H1 (cell line): ENCODE results near the gene SNCAIP. TPM values are rescaled to one million over a fixed set of nuclear protein-coding genes. Genes with fewer than 3 reads are reported as not detected.

Source experiments
- CTCF ChIA-PET: fragments of 300-600 bp; sonication (Branson Sonifier 250); formaldehyde crosslinking; loops from one replicate; lab custom pipeline; 2021; ENCODE audit not compliant: partially characterized antibody; lab: Charles Lee
- POLR2A ChIA-PET: fragments of 300-600 bp; sonication (Branson Sonifier 250); formaldehyde crosslinking; loops from one replicate; lab custom pipeline; 2021; ENCODE audit warnings: inconsistent platforms; ENCODE audit not compliant: partially characterized antibody; lab: Charles Lee
- DNase-seq, 2 experiments: peaks; one replicate each; pipeline versions ENCODE4 v3.0.0 to v3.0.0-alpha.2; 2010 to 2022; ENCODE audit warnings: low spot score in 2 of 2, low read depth in 1 of 2, mixed read lengths in 1 of 2
- FAIRE-seq: peaks from 2 replicates; lab custom pipeline; 2011; peaks lifted over from hg19 to GRCh38; lab: Jason Lieb, UNC
- H2AFZ ChIP-seq: 2 replicates; pipeline ENCODE4 v1.8.1; 2012; ENCODE audit warnings: low read length, inconsistent platforms
- H2AK5ac ChIP-seq: 2 replicates; pipeline ENCODE4 v1.6.1; 2013; ENCODE audit warnings: low read depth, low read length
- H2BK120ac ChIP-seq: replicated peaks from 2 replicates; pipeline ENCODE3; 2013; ENCODE audit warnings: low read depth, low read length, inconsistent platforms
- H2BK12ac ChIP-seq: 2 replicates; pipeline ENCODE4 v1.6.1; 2013; ENCODE audit warnings: low read depth, low read length
- H2BK15ac ChIP-seq: 2 replicates; pipeline ENCODE4 v1.6.1; 2013; ENCODE audit warnings: low read length
- H2BK20ac ChIP-seq: 2 replicates; pipeline ENCODE4 v1.6.1; 2013; ENCODE audit warnings: low read length
- H2BK5ac ChIP-seq: 2 replicates; pipeline ENCODE4 v1.6.1; 2013; ENCODE audit warnings: low read depth, low read length
- H3K14ac ChIP-seq: 2 replicates; pipeline ENCODE4 v1.6.1; 2013; ENCODE audit warnings: inconsistent platforms; ENCODE audit not compliant: insufficient read length
- H3K18ac ChIP-seq: 2 replicates; pipeline ENCODE4 v1.6.1; 2013; ENCODE audit warnings: low read length; ENCODE audit errors: extremely low read depth
- H3K23ac ChIP-seq: 2 replicates; pipeline ENCODE4 v1.6.1; 2013; ENCODE audit warnings: inconsistent platforms; ENCODE audit not compliant: insufficient read length
- H3K23me2 ChIP-seq: 2 replicates; pipeline ENCODE4 v1.6.1; 2013; ENCODE audit warnings: low read depth, low read length
- H3K27ac ChIP-seq: 2 replicates; pipeline ENCODE4 v1.6.1; 2011; ENCODE audit warnings: low read depth, low read length, inconsistent platforms
- H3K27me3 ChIP-seq, 4 experiments: replicated peaks in 1 of 4; 1 replicate in 1 of 4; 2 replicates in 3 of 4; pipeline versions ENCODE4 v1.6.1 to v1.8.1; 2011 to 2013; ENCODE audit warnings: low read length in 3 of 4, mild to moderate bottlenecking in 3 of 4, inconsistent platforms in 2 of 4, mixed read lengths in 2 of 4, moderate library complexity in 1 of 4; ENCODE audit not compliant: control insufficient read depth in 3 of 4, insufficient read depth in 3 of 4; ENCODE audit errors: extremely low read depth in 1 of 4
- H3K36me3 ChIP-seq, 4 experiments: 2 replicates each; pipeline versions ENCODE4 v1.6.1 to v1.8.1; 2011 to 2013; ENCODE audit warnings: mild to moderate bottlenecking in 4 of 4, low read length in 3 of 4, moderate library complexity in 2 of 4, control low read depth in 1 of 4, inconsistent platforms in 1 of 4; ENCODE audit not compliant: insufficient read depth in 4 of 4, control insufficient read depth in 2 of 4
- H3K4ac ChIP-seq: replicated peaks from 2 replicates; pipeline ENCODE3; 2013; ENCODE audit warnings: low read length, low read depth, mixed read lengths, inconsistent platforms; ENCODE audit not compliant: insufficient read length
- H3K4me1 ChIP-seq, 4 experiments: replicated peaks in 1 of 4; 1 replicate in 1 of 4; 2 replicates in 3 of 4; pipeline versions ENCODE4 v1.6.1 to v1.8.1; 2011 to 2013; ENCODE audit warnings: low read length in 3 of 4, inconsistent platforms in 2 of 4, mixed read lengths in 1 of 4; ENCODE audit not compliant: insufficient read depth in 4 of 4, control insufficient read depth in 3 of 4
- H3K4me2 ChIP-seq, 2 experiments: 2 replicates each; pipeline versions ENCODE4 v1.6.1 to v1.8.1; 2011 to 2013; ENCODE audit warnings: low read depth in 2 of 2, low read length in 2 of 2, control low read depth in 1 of 2, inconsistent platforms in 1 of 2, mild to moderate bottlenecking in 1 of 2; ENCODE audit not compliant: insufficient read depth in 1 of 2
- H3K4me3 ChIP-seq, 4 experiments: fragments of 200-600, 300-600 bp in 1 of 4; sonication (generic), shearing (Covaris generic), sonication (Bioruptor Twin) in 1 of 4; 2 replicates each; pipeline versions ENCODE4 v1.5.1 to v1.8.1; 2011 to 2016; ENCODE audit warnings: low read length in 4 of 4, low read depth in 3 of 4, control low read depth in 2 of 4, inconsistent platforms in 2 of 4, mild to moderate bottlenecking in 2 of 4, mixed read lengths in 1 of 4, moderate library complexity in 1 of 4; ENCODE audit not compliant: insufficient read depth in 2 of 4; ENCODE audit errors: extremely low read depth in 1 of 4
- H3K56ac ChIP-seq: replicated peaks from 2 replicates; pipeline ENCODE3; 2013; ENCODE audit warnings: low read depth, mild to moderate bottlenecking, mixed read lengths, low read length, inconsistent platforms; ENCODE audit not compliant: insufficient read length
- H3K79me1 ChIP-seq: 2 replicates; pipeline ENCODE4 v1.6.1; 2013; ENCODE audit warnings: low read depth, low read length, control low read depth
- H3K79me2 ChIP-seq, 2 experiments: 2 replicates each; pipeline versions ENCODE4 v1.6.1 to v1.8.1; 2012 to 2013; ENCODE audit warnings: low read length in 2 of 2, mild to moderate bottlenecking in 2 of 2, inconsistent platforms in 1 of 2; ENCODE audit not compliant: insufficient read depth in 2 of 2, control insufficient read depth in 1 of 2
- H3K9ac ChIP-seq, 4 experiments: replicated peaks in 1 of 4; 1 replicate in 1 of 4; 2 replicates in 3 of 4; pipeline versions ENCODE4 v1.6.1 to v1.8.1; 2011 to 2013; ENCODE audit warnings: low read depth in 3 of 4, low read length in 3 of 4, control low read depth in 2 of 4, mild to moderate bottlenecking in 2 of 4, moderate library complexity in 2 of 4, inconsistent platforms in 1 of 4; ENCODE audit errors: extremely low read depth in 1 of 4
- H3K9me3 ChIP-seq, 2 experiments: 2 replicates each; pipeline versions ENCODE4 v1.6.1 to v1.8.1; 2012 to 2013; ENCODE audit warnings: mild to moderate bottlenecking in 2 of 2, moderate library complexity in 2 of 2, control low read depth in 1 of 2, inconsistent platforms in 1 of 2, low read depth in 1 of 2, low read length in 1 of 2, mixed read lengths in 1 of 2; ENCODE audit not compliant: insufficient read depth in 2 of 2
- H4K20me1 ChIP-seq, 2 experiments: replicated peaks in 1 of 2; 2 replicates each; pipeline versions ENCODE3 to v1.8.1; 2011 to 2013; ENCODE audit warnings: inconsistent platforms in 2 of 2, low read length in 2 of 2, mild to moderate bottlenecking in 1 of 2; ENCODE audit not compliant: insufficient read depth in 2 of 2, control insufficient read depth in 1 of 2
- H4K5ac ChIP-seq: 2 replicates; pipeline ENCODE4 v1.6.1; 2013; ENCODE audit warnings: low read length, low read depth, mixed read lengths, inconsistent platforms; ENCODE audit not compliant: insufficient read length
- H4K8ac ChIP-seq: 2 replicates; pipeline ENCODE4 v1.8.0; 2013; ENCODE audit warnings: mild to moderate bottlenecking, moderate library complexity, low read length, inconsistent platforms; ENCODE audit not compliant: insufficient read depth; ENCODE audit errors: extremely low read depth
- H4K91ac ChIP-seq: replicated peaks from 2 replicates; pipeline ENCODE3; 2013; ENCODE audit warnings: low read length, mixed read lengths, inconsistent platforms; ENCODE audit not compliant: insufficient read length
- EGR1 ChIP-seq: IDR thresholded peaks from 2 replicates; pipeline ENCODE4 v1.6.1; 2011; ENCODE audit warnings: low read depth, low read length, borderline replicate concordance
- SIX5 ChIP-seq: IDR thresholded peaks from 2 replicates; pipeline ENCODE4 v1.6.1; 2011; ENCODE audit warnings: mild to moderate bottlenecking, low read depth, low read length
- SP2 ChIP-seq: IDR thresholded peaks from 2 replicates; pipeline ENCODE4 v1.6.1; 2012; ENCODE audit warnings: mild to moderate bottlenecking, low read length, inconsistent platforms
- polyA plus RNA-seq, 7 experiments: library from polyadenylated mRNA; depleted of rRNA in 3 of 7; stranded (reverse) in 5 of 7; unstranded in 2 of 7; fragments of >200 nt in 5 of 7; fragments of 200-250 nt in 2 of 7; gene quantifications; 1 replicate in 5 of 7; 2 replicates in 1 of 7; 4 replicates in 1 of 7; pipeline versions ENCODE4 v1.2.1 to v1.2.3, GENCODE V29; 2011 to 2013; ENCODE audit warnings: missing spikeins in 2 of 7, mixed read lengths in 2 of 7
- total RNA-seq: library from RNA; stranded (reverse); fragmentation: NEBNext Ultra II Directional; extraction: Animal tissue kit (Norgen Biotek cat#: 25700); gene quantifications from 2 replicates; pipeline ENCODE4 v1.2.1, GENCODE V29; 2021
- TF ChIP-seq, protein P1 (sequence below): IDR thresholded peaks from 2 replicates; pipeline ENCODE4 v1.6.1; 2012; ENCODE audit warnings: inconsistent platforms

SNCAIP gene
- total and polyA plus RNA-seq, 2 of the 8 experiments (the other 6 are each of a cell fraction or from before 2014, with no cell fraction given) = 3.9 to 9.0 TPM

DNA sequence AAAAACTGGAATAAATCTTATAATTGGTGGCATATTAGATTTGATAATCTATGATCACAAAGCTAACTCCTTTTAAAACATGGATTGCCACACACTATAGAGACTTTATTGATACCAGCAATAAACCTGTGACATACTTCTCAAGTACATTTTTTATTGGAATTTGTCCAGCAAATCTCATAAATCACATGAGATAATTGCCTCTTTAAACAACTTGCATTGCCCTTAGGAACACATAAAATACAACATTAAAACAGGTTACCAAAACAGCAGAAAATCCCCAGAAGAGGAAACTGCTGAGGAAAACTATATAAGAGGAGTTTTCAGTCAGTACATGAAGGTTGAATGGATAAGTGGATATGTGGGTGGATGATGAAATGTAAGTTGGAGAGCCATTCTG, 124.6 kb downstream of the SNCAIP start:
- Histone ChIP-seq H4K91ac (no peak overlapping the region), H3K9ac (no peak overlapping the region), H2BK5ac (no peak overlapping the region), H3K79me2 (no peaks in the 10 kb centered on the region), H3K79me1 (no peaks in the 10 kb centered on the region), H2BK12ac (no peak overlapping the region), H3K18ac (no peak overlapping the region), H2AFZ (no peak overlapping the region), H3K4ac (no peak overlapping the region), H3K9me3 (no peaks in the 10 kb centered on the region), H2AK5ac (no peak overlapping the region), H4K20me1 (no peaks in the 10 kb centered on the region), H3K36me3 (no peaks in the 10 kb centered on the region), H3K27ac (no peak overlapping the region), H3K23me2 (no peaks in the 10 kb centered on the region), H4K8ac (no peak overlapping the region), H2BK15ac (no peak overlapping the region), H4K5ac (no peak overlapping the region), H3K4me2 (no peak overlapping the region), H3K4me1 (no peaks in the 10 kb centered on the region; a peak in 1 of 7 replicates)
- CTCF ChIA-PET = no interaction called here
- TF ChIP-seq, protein P1, sequence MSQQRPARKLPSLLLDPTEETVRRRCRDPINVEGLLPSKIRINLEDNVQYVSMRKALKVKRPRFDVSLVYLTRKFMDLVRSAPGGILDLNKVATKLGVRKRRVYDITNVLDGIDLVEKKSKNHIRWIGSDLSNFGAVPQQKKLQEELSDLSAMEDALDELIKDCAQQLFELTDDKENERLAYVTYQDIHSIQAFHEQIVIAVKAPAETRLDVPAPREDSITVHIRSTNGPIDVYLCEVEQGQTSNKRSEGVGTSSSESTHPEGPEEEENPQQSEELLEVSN = no peak
- TF ChIP-seq EGR1 = no peak
- no peak for TF ChIP-seq SIX5
- no peak for TF ChIP-seq SP2
- TF ChIP-seq, all 59 proteins: peak for 0
- Histone ChIP-seq H3K27me3 (no peaks in the 10 kb centered on the region), H3K23ac (no peak overlapping the region), H2BK120ac (no peak overlapping the region), H3K14ac (no peak overlapping the region), H3K56ac (no peak overlapping the region), H3K4me3 (no peak overlapping the region), H2BK20ac (no peak overlapping the region)
- no peak for FAIRE-seq
- no peak for DNase-seq
- POLR2A ChIA-PET = no interaction called here
